Loucy (cell line): Measurements from ENCODE around the gene SLC26A6.

Experiments used
- H2AFZ ChIP-seq: fragments of 200-600 bp; sonication (generic); 2 replicates; pipeline ENCODE4 v1.6.0; 2016; ENCODE audit warnings: antibody characterized with exemption, mild to moderate bottlenecking, low read length, moderate library complexity
- H3F3A ChIP-seq: fragments of 200-600 bp; 2 replicates; pipeline ENCODE4 v1.6.0; 2016; ENCODE audit warnings: antibody characterized with exemption, low read depth, mild to moderate bottlenecking
- H3K27me3 ChIP-seq: fragments of 200-600 bp; sonication (generic); 2 replicates; pipeline ENCODE4 v1.6.1; 2014; ENCODE audit warnings: low read length, mild to moderate bottlenecking; ENCODE audit not compliant: insufficient read depth, poor library complexity, severe bottlenecking
- H3K36me3 ChIP-seq: fragments of 200-600 bp; sonication (generic); 2 replicates; pipeline ENCODE4 v1.6.1; 2016; ENCODE audit warnings: low read length; ENCODE audit not compliant: insufficient read depth
- H3K4me1 ChIP-seq: fragments of 200-600 bp; sonication (generic); 2 replicates; pipeline ENCODE4 v1.5.1; 2014; ENCODE audit warnings: low read length, mild to moderate bottlenecking; ENCODE audit not compliant: insufficient read depth, poor library complexity, severe bottlenecking
- H3K4me2 ChIP-seq: fragments of 200-600 bp; sonication (generic); 2 replicates; pipeline ENCODE4 v1.6.0; 2014; ENCODE audit warnings: antibody characterized with exemption, low read length, low read depth, mild to moderate bottlenecking; ENCODE audit not compliant: poor library complexity, severe bottlenecking
- H3K4me3 ChIP-seq: fragments of 200-600 bp; sonication (generic); 2 replicates; pipeline ENCODE4 v1.5.1; 2014; ENCODE audit warnings: low read length, mild to moderate bottlenecking, mixed read lengths; ENCODE audit not compliant: poor library complexity, severe bottlenecking
- H3K79me2 ChIP-seq: fragments of 200-600 bp; sonication (generic); 2 replicates; pipeline ENCODE4 v1.6.1; 2014; ENCODE audit warnings: low read length; ENCODE audit not compliant: insufficient read depth
- H3K9ac ChIP-seq: fragments of 200-600 bp; sonication (generic); 2 replicates; pipeline ENCODE4 v1.6.0; 2014; ENCODE audit warnings: mild to moderate bottlenecking, low read depth, low read length, moderate library complexity; ENCODE audit not compliant: poor library complexity, severe bottlenecking
- H3K9me2 ChIP-seq: fragments of 200-600 bp; sonication (generic); replicated peaks from 2 replicates; pipeline ENCODE4 v1.6.1; 2016; ENCODE audit warnings: low read depth, low read length, mixed read lengths
- H3K9me3 ChIP-seq: fragments of 200-600 bp; sonication (generic); 2 replicates; pipeline ENCODE4 v1.6.1; 2014; ENCODE audit warnings: mild to moderate bottlenecking, antibody characterized with exemption, low read length, low read depth; ENCODE audit not compliant: insufficient read depth
- H4K20me1 ChIP-seq: fragments of 200-600 bp; sonication (generic); 2 replicates; pipeline ENCODE4 v1.6.0; 2014; ENCODE audit warnings: antibody characterized with exemption, low read length, mild to moderate bottlenecking; ENCODE audit not compliant: insufficient read depth, poor library complexity, severe bottlenecking
- EZH2phosphoT487 ChIP-seq: fragments of 200-600 bp; IDR thresholded peaks from 2 replicates; pipeline ENCODE4 v1.6.1; 2018; ENCODE audit warnings: antibody characterized with exemption, mild to moderate bottlenecking, moderate library complexity, borderline replicate concordance
- TF ChIP-seq, protein P1 (sequence below): fragments of 200-600 bp; sonication (generic); conservative IDR thresholded peaks from 2 replicates; pipeline ENCODE4 v1.5.1; 2014; ENCODE audit warnings: mild to moderate bottlenecking, antibody characterized with exemption, low read length

SLC26A6 gene, protein sequence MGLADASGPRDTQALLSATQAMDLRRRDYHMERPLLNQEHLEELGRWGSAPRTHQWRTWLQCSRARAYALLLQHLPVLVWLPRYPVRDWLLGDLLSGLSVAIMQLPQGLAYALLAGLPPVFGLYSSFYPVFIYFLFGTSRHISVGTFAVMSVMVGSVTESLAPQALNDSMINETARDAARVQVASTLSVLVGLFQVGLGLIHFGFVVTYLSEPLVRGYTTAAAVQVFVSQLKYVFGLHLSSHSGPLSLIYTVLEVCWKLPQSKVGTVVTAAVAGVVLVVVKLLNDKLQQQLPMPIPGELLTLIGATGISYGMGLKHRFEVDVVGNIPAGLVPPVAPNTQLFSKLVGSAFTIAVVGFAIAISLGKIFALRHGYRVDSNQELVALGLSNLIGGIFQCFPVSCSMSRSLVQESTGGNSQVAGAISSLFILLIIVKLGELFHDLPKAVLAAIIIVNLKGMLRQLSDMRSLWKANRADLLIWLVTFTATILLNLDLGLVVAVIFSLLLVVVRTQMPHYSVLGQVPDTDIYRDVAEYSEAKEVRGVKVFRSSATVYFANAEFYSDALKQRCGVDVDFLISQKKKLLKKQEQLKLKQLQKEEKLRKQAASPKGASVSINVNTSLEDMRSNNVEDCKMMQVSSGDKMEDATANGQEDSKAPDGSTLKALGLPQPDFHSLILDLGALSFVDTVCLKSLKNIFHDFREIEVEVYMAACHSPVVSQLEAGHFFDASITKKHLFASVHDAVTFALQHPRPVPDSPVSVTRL

DNA sequence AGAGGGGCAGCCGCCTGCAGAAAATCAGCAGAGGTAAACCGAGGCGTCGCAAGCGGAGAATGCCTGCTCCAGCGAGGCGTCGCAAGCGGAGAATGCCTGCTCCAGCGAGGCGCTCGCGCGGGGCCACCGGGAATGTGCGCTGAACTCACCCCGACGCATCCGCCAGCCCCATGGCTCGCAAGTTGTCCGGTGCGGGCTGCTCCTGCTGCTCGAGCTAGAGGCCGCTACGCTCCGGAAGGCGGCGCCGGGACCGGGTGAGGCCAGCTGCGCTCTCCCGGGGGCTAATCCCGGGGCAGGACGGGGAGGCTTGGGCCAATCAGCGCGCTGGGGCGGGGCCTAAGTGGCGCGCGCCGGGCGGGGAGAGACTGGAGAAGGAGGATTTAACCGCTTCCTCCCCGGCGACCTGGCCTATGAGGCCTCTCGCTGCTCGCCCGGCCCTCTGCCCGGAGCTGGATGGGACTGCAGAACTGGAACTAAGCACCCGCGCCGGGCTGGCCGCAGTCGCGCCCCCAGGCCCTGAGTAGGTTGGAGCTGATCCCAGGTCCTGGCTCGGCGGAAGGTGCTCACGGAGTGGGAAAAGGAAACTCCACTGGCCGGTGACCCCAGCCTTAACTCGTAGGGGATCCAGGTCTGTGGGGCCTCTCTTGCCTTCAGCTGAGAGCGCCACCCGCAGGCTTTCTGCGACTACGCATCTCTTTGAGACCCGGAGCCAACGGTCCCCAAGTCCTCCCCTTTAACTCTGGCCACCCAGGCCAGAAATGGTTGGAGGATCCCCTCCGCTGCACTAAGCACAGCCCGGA, at the start of gene SLC26A6:
Gene SLC26A6 (minus strand): TSS at position 240 of the 800 bp plus-strand sequence. CDS start 68 bp downstream, at position 172.
- H3K4me2 ChIP-seq = peak within 1 kb of the TSS; percentile 97
- no peaks in the 10 kb centered on the region for H3K9me2 ChIP-seq
- H3F3A ChIP-seq = no peaks in the 10 kb centered on the region
- H4K20me1 ChIP-seq = peaks cover 18% of the 10 kb centered on the region
- H3K9me3 ChIP-seq = no peaks in the 10 kb centered on the region
- H3K4me1 ChIP-seq = peaks cover 23% of the 10 kb centered on the region
- peak within 1 kb of the TSS; percentile 93 for H3K9ac ChIP-seq
- peaks cover 40% of the 10 kb centered on the region for H3K79me2 ChIP-seq
- TF ChIP-seq, protein P1, sequence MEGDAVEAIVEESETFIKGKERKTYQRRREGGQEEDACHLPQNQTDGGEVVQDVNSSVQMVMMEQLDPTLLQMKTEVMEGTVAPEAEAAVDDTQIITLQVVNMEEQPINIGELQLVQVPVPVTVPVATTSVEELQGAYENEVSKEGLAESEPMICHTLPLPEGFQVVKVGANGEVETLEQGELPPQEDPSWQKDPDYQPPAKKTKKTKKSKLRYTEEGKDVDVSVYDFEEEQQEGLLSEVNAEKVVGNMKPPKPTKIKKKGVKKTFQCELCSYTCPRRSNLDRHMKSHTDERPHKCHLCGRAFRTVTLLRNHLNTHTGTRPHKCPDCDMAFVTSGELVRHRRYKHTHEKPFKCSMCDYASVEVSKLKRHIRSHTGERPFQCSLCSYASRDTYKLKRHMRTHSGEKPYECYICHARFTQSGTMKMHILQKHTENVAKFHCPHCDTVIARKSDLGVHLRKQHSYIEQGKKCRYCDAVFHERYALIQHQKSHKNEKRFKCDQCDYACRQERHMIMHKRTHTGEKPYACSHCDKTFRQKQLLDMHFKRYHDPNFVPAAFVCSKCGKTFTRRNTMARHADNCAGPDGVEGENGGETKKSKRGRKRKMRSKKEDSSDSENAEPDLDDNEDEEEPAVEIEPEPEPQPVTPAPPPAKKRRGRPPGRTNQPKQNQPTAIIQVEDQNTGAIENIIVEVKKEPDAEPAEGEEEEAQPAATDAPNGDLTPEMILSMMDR = peak; percentile 87
- no peak for TF ChIP-seq EZH2phosphoT487
- peak within 1 kb of the TSS; percentile 90 for H3K4me3 ChIP-seq
- no peaks in the 10 kb centered on the region for H3K27me3 ChIP-seq
- H2AFZ ChIP-seq = peak within 1 kb of the TSS; percentile 89
- peaks cover 5% of the 10 kb centered on the region; the same call in 1 of the 2 replicates for H3K36me3 ChIP-seq

DNA sequence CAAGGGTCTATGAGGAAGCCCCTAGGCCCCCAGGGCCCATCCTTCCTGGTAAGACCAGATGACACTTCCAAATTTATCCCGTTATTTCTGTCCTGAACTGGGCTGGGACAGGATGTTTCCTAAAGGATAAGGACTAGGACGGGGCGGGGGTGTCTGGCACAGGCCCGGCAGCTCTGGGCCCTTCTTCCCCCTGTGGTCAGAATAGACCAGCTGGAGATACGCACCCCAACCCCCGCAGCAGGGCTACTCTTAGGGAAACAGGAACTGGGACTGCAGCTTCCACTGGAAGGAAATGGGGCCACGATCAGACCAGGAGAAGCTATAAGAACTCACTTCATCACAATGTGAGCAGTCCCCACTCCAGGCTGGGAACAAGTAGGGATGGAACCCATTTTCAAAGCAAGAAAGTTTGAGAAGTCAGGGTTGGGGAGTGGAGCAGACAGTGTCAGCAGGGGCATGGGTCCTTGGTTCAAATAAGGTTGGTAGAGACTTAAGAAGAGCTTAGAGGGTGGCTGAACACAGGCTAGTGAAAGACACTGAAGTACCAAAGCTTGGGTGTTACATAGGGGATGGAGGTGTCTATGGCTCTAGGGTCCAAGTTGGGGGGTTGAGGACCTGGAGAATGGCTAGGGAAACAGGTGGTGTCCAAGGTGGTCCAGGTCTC, 49.4 kb upstream of the SLC26A6 start:
- Histone ChIP-seq H3K9me3 (no peaks in the 10 kb centered on the region), H3K4me3 (peak overlapping the region; percentile 97), H3K36me3 (peaks cover 49% of the 10 kb centered on the region; the same call in 1 of the 2 replicates), H3K79me2 (peaks cover 27% of the 10 kb centered on the region), H3K9ac (peak overlapping the region; percentile 81), H3F3A (peaks cover 3% of the 10 kb centered on the region; the same call in 1 of the 2 replicates), H3K27me3 (no peaks in the 10 kb centered on the region), H4K20me1 (peaks cover 14% of the 10 kb centered on the region), H2AFZ (no peak overlapping the region), H3K9me2 (no peaks in the 10 kb centered on the region), H3K4me1 (peaks cover 15% of the 10 kb centered on the region), H3K4me2 (peak overlapping the region; percentile 84)
- TF ChIP-seq EZH2phosphoT487 = no peak
- TF ChIP-seq, protein P1 = no peak

DNA sequence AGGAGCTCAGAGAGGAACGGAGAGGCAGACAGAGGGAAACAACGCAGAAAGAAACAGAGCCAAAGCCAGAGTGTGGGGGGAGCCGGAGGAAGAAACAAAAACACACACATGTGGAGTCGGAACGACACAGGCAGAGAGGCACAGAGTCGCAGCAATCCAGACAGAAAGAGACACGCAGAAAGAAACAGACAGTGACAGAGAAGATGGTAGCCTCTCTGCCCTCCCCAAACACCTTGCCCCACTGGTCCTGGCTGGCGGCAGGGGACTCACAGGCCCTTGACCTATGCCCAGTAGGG, 48.7 kb upstream of the SLC26A6 start:
- Histone ChIP-seq H3K9me2 (no peaks in the 10 kb centered on the region), H3K27me3 (no peaks in the 10 kb centered on the region), H3K4me3 (peak overlapping the region; percentile 97), H3K36me3 (peaks cover 45% of the 10 kb centered on the region; the same call in 1 of the 2 replicates), H3K4me2 (peak overlapping the region; percentile 84), H3K79me2 (peaks cover 27% of the 10 kb centered on the region), H3K9ac (peak overlapping the region; percentile 81), H2AFZ (no peak overlapping the region), H4K20me1 (peaks cover 14% of the 10 kb centered on the region), H3F3A (peaks cover 3% of the 10 kb centered on the region; the same call in 1 of the 2 replicates), H3K4me1 (peaks cover 15% of the 10 kb centered on the region), H3K9me3 (no peaks in the 10 kb centered on the region)
- TF ChIP-seq, protein P1 = no peak
- TF ChIP-seq EZH2phosphoT487 = no peak
